ENCODE data around the gene KANSL1.

KANSL1 gene

GRCh38 chr17:46170639-46171429, 22.4 kb downstream of the KANSL1 start:
- TF ChIP-seq CTCF (IDR thresholded peaks at IDR 0.05; ENCODE audit: low read depth, low read length, poor library complexity, severe bottlenecking) (no peak), EZH2phosphoT487 (IDR thresholded peaks at IDR 0.05; ENCODE audit: borderline replicate concordance, low read length) (no peak)
- no peak overlapping the region for H3K4me3 ChIP-seq (ENCODE audit: low read length)
- peaks cover 79% of the 10 kb centered on the region for H3K36me3 ChIP-seq (ENCODE audit: control insufficient read depth, low read length)
- H3K9me2 ChIP-seq (replicated peaks; ENCODE audit: control insufficient read depth, low read length), result no peaks in the 10 kb centered on the region
- no peak overlapping the region for H3K27ac ChIP-seq (ENCODE audit: low read depth, low read length)
- H3K4me1 ChIP-seq (ENCODE audit: control insufficient read depth, low read length), result peaks cover 42% of the 10 kb centered on the region
- peaks cover 84% of the 10 kb centered on the region for H4K20me1 ChIP-seq (ENCODE audit: control insufficient read depth, insufficient read depth, low read depth, low read length)
- no peaks in the 10 kb centered on the region for H3K27me3 ChIP-seq (ENCODE audit: control insufficient read depth, low read length)
- no peaks in the 10 kb centered on the region for H3K9me3 ChIP-seq (ENCODE audit: control insufficient read depth, insufficient read depth, low read length)
- no peak overlapping the region for H3K4me2 ChIP-seq (ENCODE audit: low read length)
- H3F3A ChIP-seq (ENCODE audit: control insufficient read depth, insufficient read depth), result peaks cover 7% of the 10 kb centered on the region
- H3K79me2 ChIP-seq (ENCODE audit: control insufficient read depth, low read length), result peaks cover 100% of the 10 kb centered on the region

- peaks cover 7% of the 10 kb centered on the region for H3F3A ChIP-seq (ENCODE audit: control insufficient read depth, insufficient read depth)
- H4K20me1 ChIP-seq (ENCODE audit: control insufficient read depth, insufficient read depth, low read depth, low read length), result peaks cover 78% of the 10 kb centered on the region
- TF ChIP-seq CTCF (IDR thresholded peaks at IDR 0.05; ENCODE audit: low read depth, low read length, poor library complexity, severe bottlenecking), result no peak
- TF ChIP-seq EZH2phosphoT487 (IDR thresholded peaks at IDR 0.05; ENCODE audit: borderline replicate concordance, low read length), result no peak
- H3K4me3 ChIP-seq (ENCODE audit: low read length), result no peak overlapping the region
- no peaks in the 10 kb centered on the region for H3K9me2 ChIP-seq (replicated peaks; ENCODE audit: control insufficient read depth, low read length)
- no peaks in the 10 kb centered on the region for H3K27me3 ChIP-seq (ENCODE audit: control insufficient read depth, low read length)
- H3K79me2 ChIP-seq (ENCODE audit: control insufficient read depth, low read length), result peaks cover 100% of the 10 kb centered on the region
- no peak overlapping the region for H3K4me2 ChIP-seq (ENCODE audit: low read length)
- H3K9me3 ChIP-seq (ENCODE audit: control insufficient read depth, insufficient read depth, low read length), result no peaks in the 10 kb centered on the region
- peaks cover 45% of the 10 kb centered on the region for H3K4me1 ChIP-seq (ENCODE audit: control insufficient read depth, low read length)
- no peak overlapping the region for H3K27ac ChIP-seq (ENCODE audit: low read depth, low read length)
- peaks cover 77% of the 10 kb centered on the region for H3K36me3 ChIP-seq (ENCODE audit: control insufficient read depth, low read length)
Measured at GRCh38 chr17:46169913-46170638, 23.2 kb downstream of the KANSL1 start.

GRCh38 chr17:46167826-46168569, 25.2 kb downstream of the KANSL1 start:
- Histone ChIP-seq H3K27ac (ENCODE audit: low read depth, low read length) (no peak overlapping the region), H3K4me1 (ENCODE audit: control insufficient read depth, low read length) (peaks cover 65% of the 10 kb centered on the region), H3K4me3 (ENCODE audit: low read length) (no peak overlapping the region), H3K36me3 (ENCODE audit: control insufficient read depth, low read length) (peaks cover 70% of the 10 kb centered on the region), H3K27me3 (ENCODE audit: control insufficient read depth, low read length) (no peaks in the 10 kb centered on the region), H3F3A (ENCODE audit: control insufficient read depth, insufficient read depth) (peaks cover 7% of the 10 kb centered on the region), H3K4me2 (ENCODE audit: low read length) (no peak overlapping the region), H3K9me2 (replicated peaks; ENCODE audit: control insufficient read depth, low read length) (no peaks in the 10 kb centered on the region), H4K20me1 (ENCODE audit: control insufficient read depth, insufficient read depth, low read depth, low read length) (peaks cover 81% of the 10 kb centered on the region), H3K9me3 (ENCODE audit: control insufficient read depth, insufficient read depth, low read length) (no peaks in the 10 kb centered on the region), H3K79me2 (ENCODE audit: control insufficient read depth, low read length) (peaks cover 100% of the 10 kb centered on the region)
- TF ChIP-seq CTCF (IDR thresholded peaks at IDR 0.05; ENCODE audit: low read depth, low read length, poor library complexity, severe bottlenecking) (no peak), EZH2phosphoT487 (IDR thresholded peaks at IDR 0.05; ENCODE audit: borderline replicate concordance, low read length) (no peak)

Measured in DOHH2 (cell line).